Hepatocyte (in vitro differentiated cells): Measurements from ENCODE around the gene USP3. TPM values are rescaled to one million over a fixed set of nuclear protein-coding genes. Genes with fewer than 3 reads are reported as not detected.

Experiments used
- DNase-seq: peaks from one replicate; pipeline ENCODE4 v3.0.0-alpha.2; 2016; ENCODE audit warnings: low spot score
- H2AFZ ChIP-seq: fragments of 200-600 bp; sonication (generic); 2 replicates; pipeline ENCODE4 v1.6.0; 2016; ENCODE audit warnings: antibody characterized with exemption, mild to moderate bottlenecking
- H3K27ac ChIP-seq: fragments of 200-600 bp; sonication (generic); 2 replicates; pipeline ENCODE4 v1.5.1; 2016; ENCODE audit warnings: mild to moderate bottlenecking
- H3K27me3 ChIP-seq: fragments of 200-600 bp; sonication (generic); 2 replicates; pipeline ENCODE4 v1.6.1; 2016
- H3K36me3 ChIP-seq: fragments of 200-600 bp; sonication (generic); replicated peaks from 2 replicates; pipeline ENCODE4 v1.5.1; 2016; ENCODE audit warnings: low read depth; ENCODE audit not compliant: insufficient read depth
- H3K4me1 ChIP-seq: fragments of 200-600 bp; sonication (generic); 2 replicates; pipeline ENCODE4 v1.5.1; 2016; ENCODE audit warnings: mild to moderate bottlenecking, moderate library complexity; ENCODE audit not compliant: insufficient read depth
- H3K4me2 ChIP-seq: fragments of 200-600 bp; sonication (generic); 2 replicates; pipeline ENCODE4 v1.6.0; 2016
- H3K4me3 ChIP-seq: fragments of 200-600 bp; sonication (generic); 2 replicates; pipeline ENCODE4 v1.5.1; 2016; ENCODE audit warnings: mild to moderate bottlenecking
- H3K79me2 ChIP-seq: fragments of 200-600 bp; sonication (generic); 2 replicates; pipeline ENCODE4 v1.6.0; 2017; ENCODE audit warnings: mild to moderate bottlenecking
- H3K9me2 ChIP-seq: fragments of 200-600 bp; sonication (generic); replicated peaks from 2 replicates; pipeline ENCODE4 v1.6.0; 2017; ENCODE audit warnings: mild to moderate bottlenecking; ENCODE audit not compliant: insufficient read depth
- H3K9me3 ChIP-seq: fragments of 200-600 bp; sonication (generic); 2 replicates; pipeline ENCODE4 v1.5.1; 2016; ENCODE audit warnings: low read depth, mild to moderate bottlenecking
- H4K20me1 ChIP-seq: fragments of 200-600 bp; sonication (generic); 2 replicates; pipeline ENCODE4 v1.6.0; 2016; ENCODE audit warnings: mild to moderate bottlenecking; ENCODE audit not compliant: insufficient read depth, poor library complexity, severe bottlenecking
- EZH2 ChIP-seq: fragments of 200-600 bp; sonication (generic); IDR thresholded peaks from 2 replicates; pipeline ENCODE4 v1.6.1; 2016; ENCODE audit warnings: antibody characterized with exemption, mild to moderate bottlenecking, borderline replicate concordance
- EZH2phosphoT487 ChIP-seq: fragments of 200-600 bp; sonication (generic); IDR thresholded peaks from one replicate; pipeline ENCODE4 v1.6.1; 2018; ENCODE audit warnings: antibody characterized with exemption, mild to moderate bottlenecking, low read depth, moderate library complexity; ENCODE audit not compliant: unreplicated experiment, severe bottlenecking
- WGBS: methylation state at CpG from one replicate; pipeline ENCODE4 v1.1.6; 2016; ENCODE audit warnings: low lambda C conversion rate; ENCODE audit errors: missing lambda C conversion rate; 5-methylcytosine and 5-hydroxymethylcytosine counted together
- polyA plus RNA-seq: library from polyadenylated mRNA; unstranded; fragments of >200 nt; fragmentation: Nextera tagmentation; extraction: Ambion mirVana; gene quantifications from 2 replicates; pipeline ENCODE4 v1.2.1, GENCODE V29; 2016
- total RNA-seq: library from RNA; depleted of rRNA; stranded (reverse); fragments of >200 nt; gene quantifications from 2 replicates; pipeline ENCODE4 v1.2.3, GENCODE V29; 2014
- TF ChIP-seq, protein P1 (sequence below): fragments of 200-600 bp; sonication (generic); IDR thresholded peaks from 2 replicates; pipeline ENCODE4 v1.5.1; 2016; ENCODE audit warnings: antibody characterized with exemption, mild to moderate bottlenecking; ENCODE audit not compliant: poor library complexity

The USP3 gene
- total and polyA plus RNA-seq, 2 experiments from 2014 or later = 30.5 to 61.2 TPM

DNA sequence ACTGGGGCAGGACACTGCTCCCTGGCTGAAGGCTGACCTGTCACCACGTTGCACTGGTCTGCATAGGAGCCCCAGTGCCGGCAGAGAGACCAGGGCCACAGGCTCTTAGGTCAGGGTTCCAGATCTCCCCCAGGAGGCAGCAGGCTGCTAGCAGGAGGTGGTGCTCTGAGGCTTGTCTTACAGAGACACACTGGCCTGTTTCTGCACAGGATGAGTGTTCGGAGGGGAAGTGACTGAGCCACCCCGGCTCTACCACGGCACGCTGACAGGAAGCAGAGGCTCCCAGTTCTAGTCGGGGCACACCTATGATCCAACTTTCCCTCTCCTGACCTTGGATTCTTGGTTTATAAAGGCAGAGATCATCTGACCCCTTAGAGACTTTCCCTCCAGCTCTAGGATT is 101.4 kb downstream of the USP3 start:
- TF ChIP-seq EZH2 = no peak
- TF ChIP-seq, protein P1, sequence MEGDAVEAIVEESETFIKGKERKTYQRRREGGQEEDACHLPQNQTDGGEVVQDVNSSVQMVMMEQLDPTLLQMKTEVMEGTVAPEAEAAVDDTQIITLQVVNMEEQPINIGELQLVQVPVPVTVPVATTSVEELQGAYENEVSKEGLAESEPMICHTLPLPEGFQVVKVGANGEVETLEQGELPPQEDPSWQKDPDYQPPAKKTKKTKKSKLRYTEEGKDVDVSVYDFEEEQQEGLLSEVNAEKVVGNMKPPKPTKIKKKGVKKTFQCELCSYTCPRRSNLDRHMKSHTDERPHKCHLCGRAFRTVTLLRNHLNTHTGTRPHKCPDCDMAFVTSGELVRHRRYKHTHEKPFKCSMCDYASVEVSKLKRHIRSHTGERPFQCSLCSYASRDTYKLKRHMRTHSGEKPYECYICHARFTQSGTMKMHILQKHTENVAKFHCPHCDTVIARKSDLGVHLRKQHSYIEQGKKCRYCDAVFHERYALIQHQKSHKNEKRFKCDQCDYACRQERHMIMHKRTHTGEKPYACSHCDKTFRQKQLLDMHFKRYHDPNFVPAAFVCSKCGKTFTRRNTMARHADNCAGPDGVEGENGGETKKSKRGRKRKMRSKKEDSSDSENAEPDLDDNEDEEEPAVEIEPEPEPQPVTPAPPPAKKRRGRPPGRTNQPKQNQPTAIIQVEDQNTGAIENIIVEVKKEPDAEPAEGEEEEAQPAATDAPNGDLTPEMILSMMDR = no peak
- TF ChIP-seq EZH2phosphoT487 = no peak
- no peaks in the 10 kb centered on the region for H3K9me3 ChIP-seq
- H3K79me2 ChIP-seq = no peaks in the 10 kb centered on the region
- WGBS = 93% methylated on average over 7 of the region's 7 CpGs
- H2AFZ ChIP-seq = no peak overlapping the region
- H3K27ac ChIP-seq = no peak overlapping the region
- no peaks in the 10 kb centered on the region for H3K36me3 ChIP-seq
- no peak overlapping the region for H3K4me3 ChIP-seq
- H3K4me1 ChIP-seq = peaks cover 11% of the 10 kb centered on the region
- H3K27me3 ChIP-seq = no peaks in the 10 kb centered on the region
- H4K20me1 ChIP-seq = peaks cover under 1% of the 10 kb centered on the region
- no peaks in the 10 kb centered on the region for H3K9me2 ChIP-seq
- DNase-seq = no peak
- H3K4me2 ChIP-seq = no peak overlapping the region

DNA sequence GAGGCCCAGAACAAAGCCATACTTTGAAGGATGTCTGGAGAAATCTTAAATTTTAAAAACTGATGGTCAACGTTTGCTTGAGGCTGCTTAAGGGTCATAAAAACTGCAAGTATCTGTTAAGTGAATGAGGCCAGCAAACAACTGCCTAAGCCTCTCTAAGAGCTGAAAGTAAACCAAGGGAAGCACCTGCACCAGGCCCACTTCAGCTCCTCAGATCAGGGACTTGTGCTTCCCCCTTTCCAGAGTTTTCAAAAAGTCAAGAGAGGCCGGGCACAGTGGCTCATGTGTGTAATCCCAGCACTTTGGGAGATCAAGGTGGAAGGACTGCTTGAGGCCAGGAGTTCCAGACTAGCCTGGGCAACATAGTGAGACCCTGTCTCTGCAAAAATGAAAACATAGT is 101.9 kb downstream of the USP3 start:
- Histone ChIP-seq H3K4me1 (peaks cover 16% of the 10 kb centered on the region), H4K20me1 (peaks cover 4% of the 10 kb centered on the region), H3K79me2 (no peaks in the 10 kb centered on the region), H3K4me3 (no peak overlapping the region), H3K27ac (no peak overlapping the region), H3K4me2 (no peak overlapping the region), H3K9me3 (no peaks in the 10 kb centered on the region), H3K9me2 (no peaks in the 10 kb centered on the region), H3K27me3 (no peaks in the 10 kb centered on the region), H3K36me3 (no peaks in the 10 kb centered on the region), H2AFZ (no peak overlapping the region)
- 68% methylated on average over 2 of the region's 2 CpGs for WGBS
- TF ChIP-seq, protein P1 = no peak
- TF ChIP-seq EZH2phosphoT487 (no peak), EZH2 (no peak)
- DNase-seq = no peak

DNA sequence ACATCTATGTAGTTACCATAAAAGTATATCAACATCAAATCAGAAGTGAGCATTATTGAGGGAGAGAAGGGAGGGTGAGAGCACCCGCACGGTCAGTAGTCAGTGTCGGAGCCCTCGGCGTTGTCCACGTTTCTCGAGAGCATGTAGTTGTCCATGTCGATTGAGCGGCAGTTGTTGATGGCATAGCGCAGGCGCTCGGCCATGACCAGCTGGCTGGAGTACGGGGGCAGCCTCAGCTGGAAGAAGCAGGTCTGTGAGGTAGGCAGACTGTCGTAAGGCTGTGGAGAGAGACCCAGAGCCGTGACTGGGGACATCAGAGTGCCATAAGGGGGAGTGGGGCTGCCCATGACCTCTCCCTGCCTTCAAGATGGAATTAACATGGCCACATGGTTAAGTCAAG is 104.6 kb downstream of the USP3 start:
- Histone ChIP-seq H3K27me3 (no peaks in the 10 kb centered on the region), H3K79me2 (no peaks in the 10 kb centered on the region), H3K4me2 (no peak overlapping the region), H3K36me3 (no peaks in the 10 kb centered on the region), H3K27ac (no peak overlapping the region), H3K4me1 (peaks cover 21% of the 10 kb centered on the region), H2AFZ (no peak overlapping the region), H3K9me3 (no peaks in the 10 kb centered on the region), H3K9me2 (no peaks in the 10 kb centered on the region), H4K20me1 (peaks cover 4% of the 10 kb centered on the region), H3K4me3 (no peak overlapping the region)
- TF ChIP-seq, protein P1 = no peak
- TF ChIP-seq EZH2phosphoT487 (no peak), EZH2 (no peak)
- no peak for DNase-seq
- WGBS = 98% methylated on average over 15 of the region's 15 CpGs

DNA sequence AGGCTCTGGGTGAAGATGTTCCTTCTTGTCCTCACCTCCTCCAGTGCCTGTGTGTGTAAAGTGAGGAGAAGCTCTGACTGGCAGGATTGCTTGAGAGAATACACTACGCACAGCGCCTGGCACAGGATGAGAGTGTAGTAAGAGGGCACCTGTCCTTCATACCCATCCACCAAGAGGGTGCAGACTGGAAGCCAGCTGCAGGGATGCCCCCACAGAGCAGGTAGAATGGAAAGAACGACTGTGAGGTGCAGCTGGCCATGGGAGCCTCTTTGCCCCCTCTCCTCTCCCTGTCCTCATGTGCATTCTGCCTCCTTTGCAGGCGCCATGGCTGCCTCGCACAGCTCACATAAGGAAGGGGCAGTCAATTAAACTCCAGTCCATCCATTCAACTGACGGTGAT is 105.1 kb downstream of the USP3 start:
- peaks cover 4% of the 10 kb centered on the region for H4K20me1 ChIP-seq

More for the DNA sequence above, 105.1 kb downstream of the USP3 start:
- no peak overlapping the region for H3K27ac ChIP-seq
- H3K4me1 ChIP-seq = peaks cover 21% of the 10 kb centered on the region
- H3K27me3 ChIP-seq = no peaks in the 10 kb centered on the region
- DNase-seq = no peak
- H3K36me3 ChIP-seq = no peaks in the 10 kb centered on the region
- no peak overlapping the region for H3K4me2 ChIP-seq
- 92% methylated on average over 6 of the region's 6 CpGs for WGBS
- TF ChIP-seq, protein P1 = no peak
- TF ChIP-seq EZH2phosphoT487 (no peak), EZH2 (no peak)
- H2AFZ ChIP-seq = no peak overlapping the region
- H3K4me3 ChIP-seq = no peak overlapping the region
- no peaks in the 10 kb centered on the region for H3K9me3 ChIP-seq
- no peaks in the 10 kb centered on the region for H3K9me2 ChIP-seq
- no peaks in the 10 kb centered on the region for H3K79me2 ChIP-seq
